MCF 10A (cell line): ENCODE results near the gene RWDD2A. TPM values are rescaled to one million over a fixed set of nuclear protein-coding genes. Genes with fewer than 3 reads are reported as not detected.

ENCODE experiments used
- Bru-seq: library from RNA; stranded (reverse); fragments of 400-500 nt; gene quantifications from one replicate; lab custom pipeline; 2021; lab: Mats Ljungman, UMichigan
- BruChase-seq, 2 experiments: library from RNA; stranded (reverse); fragments of 400-500 nt; gene quantifications; one replicate each; lab custom pipeline; 2021; lab: Mats Ljungman, UMichigan
- BruUV-seq: library from RNA; stranded (reverse); fragments of 400-500 nt; replicated peaks from 2 replicates; lab custom pipeline; 2021; lab: Mats Ljungman, UMichigan
- CTCF ChIA-PET: fragments of 300-600 bp; sonication (Branson Sonifier 250); formaldehyde crosslinking; extraction: SDS; loops from one replicate; lab custom pipeline; 2021; ENCODE audit warnings: antibody characterized with exemption, inconsistent platforms; lab: Yijun Ruan, JAX
- POLR2A ChIA-PET: fragments of 300-600, 350-650 bp; sonication (Branson Sonifier 250); formaldehyde crosslinking; extraction: SDS; loops from one replicate; lab custom pipeline; 2020; ENCODE audit warnings: antibody characterized with exemption, inconsistent platforms; lab: Yijun Ruan, JAX
- DNase-seq: peaks from one replicate; pipeline ENCODE4 v3.0.0-alpha.2; 2018; ENCODE audit not compliant: unreplicated experiment
- H3K27ac Mint-ChIP-seq: one replicate; pipeline ENCODE4 v1.8.0; 2022; ENCODE audit warnings: mild to moderate bottlenecking, low read depth, mixed read lengths; ENCODE audit not compliant: unreplicated experiment
- H3K27me3 Mint-ChIP-seq: one replicate; pipeline ENCODE4 v1.8.0; 2022; ENCODE audit warnings: mixed read lengths; ENCODE audit not compliant: insufficient read depth, unreplicated experiment
- H3K36me3 Mint-ChIP-seq: one replicate; pipeline ENCODE4 v1.8.0; 2022; ENCODE audit warnings: mild to moderate bottlenecking, moderate library complexity, mixed read lengths; ENCODE audit not compliant: insufficient read depth, unreplicated experiment
- H3K4me1 Mint-ChIP-seq: one replicate; pipeline ENCODE4 v1.8.0; 2022; ENCODE audit warnings: mixed read lengths; ENCODE audit not compliant: insufficient read depth, unreplicated experiment
- H3K4me3 Mint-ChIP-seq: one replicate; pipeline ENCODE4 v1.8.0; 2022; ENCODE audit warnings: mild to moderate bottlenecking, moderate library complexity, mixed read lengths; ENCODE audit not compliant: unreplicated experiment
- H3K9me3 Mint-ChIP-seq: one replicate; pipeline ENCODE4 v1.8.0; 2022; ENCODE audit warnings: mixed read lengths; ENCODE audit not compliant: unreplicated experiment
- CTCF ChIP-seq: fragments of 200-600 bp; IDR thresholded peaks from one replicate; pipeline ENCODE4 v1.8.0; 2022; ENCODE audit warnings: antibody characterized with exemption, mild to moderate bottlenecking; ENCODE audit not compliant: unreplicated experiment
- intact Hi-C: fragments of 100-400 bp; cut with micrococcal nuclease; formaldehyde crosslinking; loops from 2 replicates; pipeline ENCODE4 v1.14.1; 2022
- long read RNA-seq: library from polyadenylated mRNA; stranded (forward); transcript quantifications from one replicate; pipeline ENCODE4 v2.0.0, GENCODE V29; 2022
- total RNA-seq: library from RNA; stranded (reverse); gene quantifications from 2 replicates; pipeline ENCODE4 v1.2.3, GENCODE V29; 2022

Gene RWDD2A
- 6.5 and 7.5 TPM in 2 replicates for total RNA-seq
- percentile 81 among the genes with signal in this experiment for Bru-seq, nascent RNA
- BruChase-seq, experiment 1, labeled RNA remaining after a 6-hour chase = percentile 82 among the genes with signal in this experiment
- percentile 95 among the genes with signal in this experiment for BruChase-seq, experiment 2, labeled RNA remaining after a 2-hour chase
- long read RNA-seq, transcript RWDD2A-201 (3 exons, 3,744 nt) = major isoform, 23 of 37 reads
- long read RNA-seq, partial matches to known transcripts = 4 of 37 reads
- long read RNA-seq, other reads (novel, unspliced or antisense) = 10 of 37 reads

- peak; percentile 88 for DNase-seq
- H3K9me3 Mint-ChIP-seq = no peaks in the 10 kb centered on the region
Measured at GRCh38 chr6:83192871-83193746, at the start of gene RWDD2A, which contains the start of gene PGM3. Gene RWDD2A (plus strand): TSS chr6:83193357. CDS start chr6:83194452, 1,095 bp downstream. Gene PGM3 (minus strand): TSS chr6:83193265. CDS start chr6:83191012, 2,253 bp downstream.

GRCh38 chr6:83151114-83151513, 42.0 kb upstream of the RWDD2A start:
- H3K9me3 Mint-ChIP-seq = no peaks in the 10 kb centered on the region
- no peak overlapping the region for H3K4me3 Mint-ChIP-seq
- H3K27ac Mint-ChIP-seq = no peak overlapping the region
- no TSS peak for BruUV-seq
- no peaks in the 10 kb centered on the region for H3K27me3 Mint-ChIP-seq
- ChIA-PET CTCF (no interaction called here), POLR2A (no interaction called here)
- no peaks in the 10 kb centered on the region for H3K4me1 Mint-ChIP-seq
- DNase-seq = no peak
- peaks cover 68% of the 10 kb centered on the region for H3K36me3 Mint-ChIP-seq
- TF ChIP-seq CTCF = no peak
- intact Hi-C loops = no loop called here

More at GRCh38 chr6:83192871-83193746, at the start of gene RWDD2A, which contains the start of gene PGM3:
- no TSS peak for BruUV-seq
- intact Hi-C loops = loop anchor here (1.0 to 5.0 kb wide), 2 partner anchors 10 to 946 kb away; partner anchors contain the start of gene IBTK
- no peaks in the 10 kb centered on the region for H3K4me1 Mint-ChIP-seq
- CTCF ChIA-PET = interaction anchor here (0.6 to 10.2 kb wide), 4 partner anchors 127 to 1295 kb away, joined by 3 to 88 read pairs (median 36); partner anchors contain the start of genes DOP1A and UBE3D
- peak within 1 kb of the TSS; percentile 88 for H3K4me3 Mint-ChIP-seq
- peak within 1 kb of the TSS; percentile 90 for H3K27ac Mint-ChIP-seq
- TF ChIP-seq CTCF = no peak
- POLR2A ChIA-PET = interaction anchor here (0.7 to 5.1 kb wide), 8 partner anchors 11 to 126 kb away, joined by 3 to 42 read pairs (median 5); partner anchors contain the start of genes DOP1A and UBE3D
- H3K27me3 Mint-ChIP-seq = no peaks in the 10 kb centered on the region
- H3K36me3 Mint-ChIP-seq = peaks cover 16% of the 10 kb centered on the region

GRCh38 chr6:83152913-83153312, 40.2 kb upstream of the RWDD2A start:
- no peak overlapping the region for H3K4me3 Mint-ChIP-seq
- peaks cover 60% of the 10 kb centered on the region for H3K36me3 Mint-ChIP-seq
- no peaks in the 10 kb centered on the region for H3K4me1 Mint-ChIP-seq
- no peaks in the 10 kb centered on the region for H3K9me3 Mint-ChIP-seq
- H3K27ac Mint-ChIP-seq = no peak overlapping the region
- ChIA-PET POLR2A (no interaction called here), CTCF (interaction anchor here (0.5 to 4.5 kb wide), 3 partner anchors 12 to 359 kb away, joined by 3 to 21 read pairs (median 5); partner anchors contain the start of genes DOP1A and UBE3D)
- no peak for DNase-seq
- BruUV-seq = no TSS peak
- no peak for TF ChIP-seq CTCF
- no peaks in the 10 kb centered on the region for H3K27me3 Mint-ChIP-seq
- intact Hi-C loops = no loop called here
